Neural cell (in vitro differentiated cells): ENCODE data around the gene GOT1. TPM values are rescaled to one million over a fixed set of nuclear protein-coding genes. Genes with fewer than 3 reads are reported as not detected.

Source experiments
- H2AFZ ChIP-seq: fragments of 200-600, 300-800 bp; sonication (generic), shearing (Covaris generic); 2 replicates; pipeline ENCODE4 v1.6.0; 2014; ENCODE audit warnings: low read depth, mild to moderate bottlenecking, antibody characterized with exemption, low read length, moderate library complexity
- H3F3A ChIP-seq: fragments of 200-600 bp; shearing (Covaris generic); 2 replicates; pipeline ENCODE4 v1.6.1; 2016; ENCODE audit warnings: mild to moderate bottlenecking, moderate library complexity, mixed read lengths, antibody characterized with exemption, low read length; ENCODE audit not compliant: insufficient read depth, poor library complexity, severe bottlenecking
- H3K27ac ChIP-seq: fragments of 200-600, 300-800 bp; sonication (generic), shearing (Covaris generic); 2 replicates; pipeline ENCODE4 v1.5.1; 2014; ENCODE audit warnings: mild to moderate bottlenecking, low read length, moderate library complexity
- H3K27me3 ChIP-seq: fragments of 300-800, 200-600 bp; sonication (generic), shearing (Covaris generic); 2 replicates; pipeline ENCODE4 v1.6.0; 2014; ENCODE audit warnings: mild to moderate bottlenecking, low read depth, low read length, moderate library complexity; ENCODE audit not compliant: insufficient read depth
- H3K36me3 ChIP-seq: fragments of 300-800, 200-600 bp; sonication (generic), shearing (Covaris generic); 2 replicates; pipeline ENCODE4 v1.5.1; 2014; ENCODE audit warnings: mild to moderate bottlenecking, antibody characterized with exemption, low read length, moderate library complexity; ENCODE audit not compliant: insufficient read depth
- H3K4me2 ChIP-seq: fragments of 300-800, 200-600 bp; sonication (generic), shearing (Covaris generic); 2 replicates; pipeline ENCODE4 v1.6.0; 2014; ENCODE audit warnings: mild to moderate bottlenecking, low read length
- H3K4me3 ChIP-seq: fragments of 300-800, 200-600 bp; sonication (generic), shearing (Covaris generic); 2 replicates; pipeline ENCODE4 v1.5.1; 2014; ENCODE audit warnings: mild to moderate bottlenecking, low read length, moderate library complexity
- H3K79me2 ChIP-seq: fragments of 200-600 bp; shearing (Covaris generic); replicated peaks from 2 replicates; pipeline ENCODE4 v1.6.0; 2014; ENCODE audit warnings: mild to moderate bottlenecking, low read length, moderate library complexity; ENCODE audit not compliant: insufficient read depth
- H3K9ac ChIP-seq: fragments of 300-800, 200-600 bp; sonication (generic), shearing (Covaris generic); 2 replicates; pipeline ENCODE4 v1.6.1; 2016; ENCODE audit warnings: mild to moderate bottlenecking, low read length, mixed read lengths
- H3K9me2 ChIP-seq: fragments of 200-600 bp; shearing (Covaris generic); 2 replicates; pipeline ENCODE4 v1.6.1; 2016; ENCODE audit warnings: mild to moderate bottlenecking, low read length, mixed read lengths; ENCODE audit not compliant: insufficient read depth
- H3K9me3 ChIP-seq: fragments of 200-600, 300-800 bp; sonication (generic), shearing (Covaris generic); 2 replicates; pipeline ENCODE4 v1.6.1; 2016; ENCODE audit warnings: mild to moderate bottlenecking, mixed run types, low read length, moderate library complexity, mixed read lengths
- H4K20me1 ChIP-seq: fragments of 200-600 bp; shearing (Covaris generic); 2 replicates; pipeline ENCODE4 v1.6.1; 2016; ENCODE audit warnings: mild to moderate bottlenecking, mixed run types; ENCODE audit not compliant: insufficient read depth
- CTCF ChIP-seq: fragments of 450-650 bp; IDR thresholded peaks from 2 replicates; pipeline ENCODE4 v1.5.1; 2014; ENCODE audit warnings: antibody characterized with exemption, mild to moderate bottlenecking, moderate library complexity; ENCODE audit not compliant: poor library complexity, severe bottlenecking
- EP300 ChIP-seq: fragments of 450-650 bp; conservative IDR thresholded peaks from 2 replicates; pipeline ENCODE4 v1.6.1; 2014; ENCODE audit warnings: antibody characterized with exemption, mild to moderate bottlenecking, moderate library complexity; ENCODE audit not compliant: poor library complexity, severe bottlenecking
- EZH2 ChIP-seq: fragments of 200-600, 300-800 bp; shearing (Covaris generic), sonication (generic); IDR thresholded peaks from 2 replicates; pipeline ENCODE4 v1.6.1; 2014; ENCODE audit warnings: antibody characterized with exemption, low read length, borderline replicate concordance, mild to moderate bottlenecking; ENCODE audit not compliant: insufficient read depth, poor library complexity, severe bottlenecking
- MXI1 ChIP-seq: fragments of 450-650 bp; conservative IDR thresholded peaks from 2 replicates; pipeline ENCODE4 v1.6.1; 2014; ENCODE audit warnings: antibody characterized with exemption, mild to moderate bottlenecking; ENCODE audit not compliant: poor library complexity, severe bottlenecking
- POLR2AphosphoS5 ChIP-seq: IDR thresholded peaks from 2 replicates; pipeline ENCODE4 v1.6.1; 2012
- RAD21 ChIP-seq: fragments of 450-650 bp; conservative IDR thresholded peaks from 2 replicates; pipeline ENCODE4 v1.6.1; 2014; ENCODE audit warnings: antibody characterized with exemption, mild to moderate bottlenecking, moderate library complexity
- REST ChIP-seq: IDR thresholded peaks from 2 replicates; pipeline ENCODE4 v1.6.1; 2012; ENCODE audit warnings: borderline replicate concordance
- SMC3 ChIP-seq: fragments of 450-650 bp; conservative IDR thresholded peaks from 2 replicates; pipeline ENCODE4 v1.6.1; 2014; ENCODE audit warnings: antibody characterized with exemption, mild to moderate bottlenecking, moderate library complexity; ENCODE audit not compliant: poor library complexity
- TAF1 ChIP-seq: IDR thresholded peaks from 2 replicates; pipeline ENCODE4 v1.6.1; 2012; ENCODE audit warnings: low read depth
- polyA plus RNA-seq: library from polyadenylated mRNA; depleted of rRNA; stranded (reverse); fragments of >200 nt; gene quantifications from 2 replicates; pipeline ENCODE4 v1.2.3, GENCODE V29; 2014

GOT1 gene
- polyA plus RNA-seq, 1 donor from 2014 or later, result 43.6 TPM

- Histone ChIP-seq H3K9ac (no peak overlapping the region), H4K20me1 (no peaks in the 10 kb centered on the region), H3K9me3 (no peaks in the 10 kb centered on the region), H3K4me2 (no peak overlapping the region), H3F3A (no peaks in the 10 kb centered on the region), H3K36me3 (no peaks in the 10 kb centered on the region), H2AFZ (no peak overlapping the region), H3K27me3 (no peaks in the 10 kb centered on the region), H3K9me2 (no peaks in the 10 kb centered on the region), H3K27ac (no peak overlapping the region), H3K4me3 (no peak overlapping the region), H3K79me2 (no peaks in the 10 kb centered on the region)
- TF ChIP-seq EP300 (no peak), RAD21 (no peak), CTCF (no peak), TAF1 (no peak), EZH2 (no peak), POLR2AphosphoS5 (no peak), REST (no peak), SMC3 (no peak), MXI1 (no peak)
Measured at GRCh38 chr10:99396471-99396870, 34.0 kb downstream of the GOT1 start.

- H3K36me3 ChIP-seq, result no peaks in the 10 kb centered on the region
- H3K9ac ChIP-seq, result no peak overlapping the region
- H3K79me2 ChIP-seq, result no peaks in the 10 kb centered on the region
- no peak overlapping the region for H3K4me3 ChIP-seq
- H3K27me3 ChIP-seq, result no peaks in the 10 kb centered on the region
- no peak overlapping the region for H3K27ac ChIP-seq
- no peak overlapping the region for H2AFZ ChIP-seq
- no peaks in the 10 kb centered on the region for H3K9me3 ChIP-seq
- TF ChIP-seq CTCF (no peak), TAF1 (no peak), EP300 (no peak), MXI1 (no peak), EZH2 (no peak), REST (no peak), SMC3 (no peak), RAD21 (no peak), POLR2AphosphoS5 (no peak)
- H4K20me1 ChIP-seq, result no peaks in the 10 kb centered on the region
- H3K9me2 ChIP-seq, result no peaks in the 10 kb centered on the region
- H3K4me2 ChIP-seq, result no peak overlapping the region
- H3F3A ChIP-seq, result no peaks in the 10 kb centered on the region
Measured at GRCh38 chr10:99395750-99396445, 34.5 kb downstream of the GOT1 start.
